Stimulated activated CD8-positive, alpha-beta memory T cell treated with anti-CD3 and anti-CD28 coated beads, Interleukin-2, amount 100 ng/mL, for 48 hours (primary cell): ENCODE measurements around the gene ACSL5.
"Not testable (repeated sequence)": the region's sequence is repeated elsewhere in the genome, so short reads cannot be mapped to it uniquely, and the experiment has no call there.

Experiments
- DNase-seq, 2 donors: peaks; one replicate each; pipeline ENCODE4 v3.0.0-alpha.2; 2020; ENCODE audit warnings: low read depth in 2 of 2

Gene ACSL5

GRCh38 chr10:112461029-112461887 is 87.3 kb downstream of the ACSL5 start:
- DNase-seq: peak in 1 of 2 donors; percentile 37

GRCh38 chr10:112464074-112464473 is 90.2 kb downstream of the ACSL5 start:
- not testable (repeated sequence) for DNase-seq

GRCh38 chr10:112465299-112465883 is 91.5 kb downstream of the ACSL5 start:
- no peak for DNase-seq

GRCh38 chr10:112466802-112467201 is 92.9 kb downstream of the ACSL5 start:
- DNase-seq: no peak

GRCh38 chr10:112467541-112468075 is 93.7 kb downstream of the ACSL5 start:
- DNase-seq: no peak

GRCh38 chr10:112471878-112472487 is 98.1 kb downstream of the ACSL5 start:
- DNase-seq: no peak

GRCh38 chr10:112475575-112476218 is 101.8 kb downstream of the ACSL5 start:
- DNase-seq: no peak
